Measurements from ENCODE around the gene SMIM22.
A peak's percentile ranks its signal among the peaks of the same experiment; 100 is the strongest.

Gene SMIM22

GRCh38 chr16:4755687-4756086, 39.5 kb upstream of the SMIM22 start:
- POLR2A ChIA-PET = no interaction called here
- DNase-seq (ENCODE audit: extremely low spot score) = no peak
- CTCF ChIA-PET = no interaction called here
- TF ChIP-seq BHLHE40 (IDR thresholded peaks at IDR 0.05; ENCODE audit: borderline replicate concordance) (no peak), HDGF (IDR thresholded peaks at IDR 0.05; ENCODE audit: borderline replicate concordance) (no peak), SP1 (IDR thresholded peaks at IDR 0.05) (no peak), LEF1 (IDR thresholded peaks at IDR 0.05; ENCODE audit: borderline replicate concordance) (no peak), SUZ12 (IDR thresholded peaks at IDR 0.05) (no peak)

- TF ChIP-seq FOXM1 (IDR thresholded peaks at IDR 0.05; ENCODE audit: borderline replicate concordance) (no peak), ELF4 (IDR thresholded peaks at IDR 0.05) (no peak)
- DNase-seq (ENCODE audit: extremely low spot score) = no peak
- ChIA-PET POLR2A (no interaction called here), CTCF (no interaction called here)
Measured at GRCh38 chr16:4760221-4760910, 34.8 kb upstream of the SMIM22 start.

DNA sequence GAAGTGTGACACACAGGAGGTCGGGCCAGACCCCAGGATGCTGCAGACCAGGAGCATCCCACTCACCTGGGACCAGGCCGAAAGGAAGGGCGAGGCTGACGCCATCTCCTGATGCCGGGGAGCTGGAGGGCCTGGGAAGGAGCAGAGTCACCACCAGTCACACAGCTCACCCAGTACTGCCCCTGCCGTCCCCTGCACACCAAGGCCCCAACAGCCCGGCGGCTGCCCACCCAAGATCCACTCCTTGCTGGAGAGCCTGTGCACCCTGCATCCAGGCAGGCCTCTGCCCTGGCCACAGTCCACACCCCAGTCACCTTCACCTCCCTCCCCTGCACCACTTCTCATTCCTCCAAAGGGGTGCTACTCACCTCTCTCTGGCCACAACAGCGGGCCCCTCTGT, 33.0 kb upstream of the SMIM22 start:
- DNase-seq (ENCODE audit: extremely low spot score) = no peak
- no peak for TF ChIP-seq CTBP1 (IDR thresholded peaks at IDR 0.05; ENCODE audit: borderline replicate concordance)
- TF ChIP-seq FOXM1 (IDR thresholded peaks at IDR 0.05; ENCODE audit: borderline replicate concordance) = no peak
- TF ChIP-seq FOXK2 (IDR thresholded peaks at IDR 0.05) = no peak
- no peak for TF ChIP-seq ELF4 (IDR thresholded peaks at IDR 0.05)
- no peak for TF ChIP-seq LEF1 (IDR thresholded peaks at IDR 0.05; ENCODE audit: borderline replicate concordance)
- no peak for TF ChIP-seq TARDBP (IDR thresholded peaks at IDR 0.05)
- no peak for TF ChIP-seq L3MBTL2 (conservative IDR thresholded peaks at IDR 0.05)
- no peak for TF ChIP-seq SUZ12 (IDR thresholded peaks at IDR 0.05)
- TF ChIP-seq BHLHE40 (IDR thresholded peaks at IDR 0.05; ENCODE audit: borderline replicate concordance) = no peak
- no peak for TF ChIP-seq SP1 (IDR thresholded peaks at IDR 0.05)
- no peak for TF ChIP-seq PKNOX1 (IDR thresholded peaks at IDR 0.05)
- no peak for TF ChIP-seq HDGF (IDR thresholded peaks at IDR 0.05; ENCODE audit: borderline replicate concordance)
- ChIA-PET POLR2A (no interaction called here), CTCF (interaction anchor here (0.6 kb wide), 1 partner anchor 1728 kb away, joined by 4 read pairs; no protein-coding TSS in a partner anchor)

DNA sequence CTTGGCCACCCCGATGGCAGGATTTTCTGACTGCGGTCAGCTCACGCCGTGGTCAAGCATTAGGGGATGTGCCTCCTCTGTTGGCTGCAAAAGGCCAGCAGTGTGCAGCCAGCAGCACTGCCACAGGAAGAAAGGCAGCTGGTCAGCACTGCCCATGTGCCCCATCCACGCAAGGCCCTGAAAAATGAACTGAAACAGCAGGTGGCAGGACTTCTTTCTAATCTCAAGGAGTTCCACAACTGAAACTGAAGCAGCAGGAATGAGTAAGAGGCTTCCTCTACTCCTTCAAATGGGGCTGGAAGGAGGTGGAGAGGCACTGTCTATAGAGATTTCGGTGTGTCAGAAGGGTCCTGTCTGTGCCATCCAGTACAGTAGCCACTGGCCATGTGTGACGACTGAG, 31.4 kb upstream of the SMIM22 start:
- ChIA-PET CTCF (interaction anchor here (0.7 to 0.8 kb wide), 2 partner anchors 14 to 136 kb away, joined by 4 to 7 read pairs; no protein-coding TSS in a partner anchor), POLR2A (no interaction called here)
- DNase-seq (ENCODE audit: extremely low spot score) = no peak

DNA sequence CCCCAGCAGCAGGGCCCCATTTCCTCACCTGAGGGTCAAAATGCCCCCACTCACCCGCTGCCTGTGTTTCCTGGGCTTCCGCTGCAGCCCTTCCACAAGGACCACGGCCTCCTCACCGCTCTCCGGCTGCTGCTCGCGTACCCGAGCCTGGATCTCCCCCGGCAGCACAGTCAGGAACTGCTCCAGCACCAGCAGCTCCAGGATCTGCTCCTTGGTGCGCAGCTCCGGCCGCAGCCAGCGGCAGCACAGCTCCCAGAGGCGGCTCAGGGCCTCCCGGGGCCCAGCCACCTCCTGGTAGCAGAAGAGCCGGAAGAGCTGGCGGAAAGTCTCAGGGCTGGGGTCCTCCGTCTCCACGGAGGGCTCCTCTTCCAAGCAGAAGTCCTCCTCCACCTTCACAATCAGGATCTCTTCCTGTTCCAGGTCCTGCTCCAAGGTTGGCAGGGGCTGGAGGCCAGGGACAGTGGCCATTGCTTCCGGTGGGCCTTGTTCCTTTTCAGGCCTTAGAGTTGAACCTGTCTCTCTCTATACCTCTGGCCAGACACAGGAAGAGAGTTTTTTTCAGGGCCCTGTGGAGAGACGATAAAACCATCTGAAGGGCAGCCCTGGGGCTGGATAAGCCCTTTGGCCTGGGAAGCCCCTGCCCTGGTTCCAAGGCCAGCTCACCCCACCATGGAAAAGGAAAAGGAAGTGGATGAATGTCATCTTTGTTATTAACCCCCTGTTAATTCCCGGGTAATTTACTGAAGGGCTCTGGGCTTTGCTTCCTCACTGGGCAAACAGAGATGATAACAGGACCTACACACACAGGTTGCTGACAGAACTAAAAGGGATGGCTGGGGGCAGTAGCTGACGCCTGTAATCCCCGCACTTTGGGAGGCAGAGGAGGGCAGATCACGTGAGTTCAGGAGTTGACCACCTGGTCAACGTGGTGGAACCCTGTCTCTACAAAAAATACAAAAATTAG, 29.4 kb upstream of the SMIM22 start:
- TF ChIP-seq BHLHE40 (IDR thresholded peaks at IDR 0.05; ENCODE audit: borderline replicate concordance) (no peak), ZNF384 (IDR thresholded peaks at IDR 0.05) (no peak), HDGF (IDR thresholded peaks at IDR 0.05; ENCODE audit: borderline replicate concordance) (no peak), NFRKB (IDR thresholded peaks at IDR 0.05) (no peak), FOXK2 (IDR thresholded peaks at IDR 0.05) (no peak)
- ChIA-PET CTCF (no interaction called here), POLR2A (interaction anchor here (1.3 kb wide), 1 partner anchor 31 kb away, joined by 3 read pairs; the partner anchor contains the start of gene DNAAF8)
- no peak for DNase-seq (ENCODE audit: extremely low spot score)

More for the DNA sequence above, 31.4 kb upstream of the SMIM22 start:
- TF ChIP-seq FOXM1 (IDR thresholded peaks at IDR 0.05; ENCODE audit: borderline replicate concordance) = no peak
- TF ChIP-seq PKNOX1 (IDR thresholded peaks at IDR 0.05) = no peak
- no peak for TF ChIP-seq FOXA1 (IDR thresholded peaks at IDR 0.05)
- TF ChIP-seq L3MBTL2 (conservative IDR thresholded peaks at IDR 0.05) = no peak
- no peak for TF ChIP-seq SUZ12 (IDR thresholded peaks at IDR 0.05)
- no peak for TF ChIP-seq SP1 (IDR thresholded peaks at IDR 0.05)
- no peak for TF ChIP-seq HDGF (IDR thresholded peaks at IDR 0.05; ENCODE audit: borderline replicate concordance)
- TF ChIP-seq ELF4 (IDR thresholded peaks at IDR 0.05) = no peak

GRCh38 chr16:4766875-4767628, 28.1 kb upstream of the SMIM22 start, which contains the start of gene ZNF500:
Gene ZNF500 (minus strand): TSS chr16:4767162. CDS start chr16:4765978, 1,184 bp downstream.
- POLR2A ChIA-PET = interaction anchor here (1.3 to 3.1 kb wide), 2 partner anchors 32 to 36 kb away, joined by 3 to 18 read pairs; partner anchors contain the start of genes DNAAF8 and ROGDI
- peak; percentile 63; the same call in 1 of the 2 replicates for TF ChIP-seq L3MBTL2 (conservative IDR thresholded peaks at IDR 0.05)
- TF ChIP-seq SP1 (IDR thresholded peaks at IDR 0.05) = peak; percentile 58; the same call in 1 of the 2 replicates
- TF ChIP-seq FOXK2 (IDR thresholded peaks at IDR 0.05) = no peak
- DNase-seq (ENCODE audit: extremely low spot score) = peak; percentile 96
- CTCF ChIA-PET = no interaction called here
